Esophagus squamous epithelium (tissue), 4 donors: Measurements from ENCODE around the gene PDGFRB.

ENCODE experiments used
- POLR2A ChIP-seq, 4 donors: fragments of 450-650 bp; IDR thresholded peaks; one replicate each; pipeline ENCODE4 v1.6.1; 2017; ENCODE audit warnings: antibody characterized with exemption in 4 of 4, mild to moderate bottlenecking in 4 of 4, moderate library complexity in 3 of 4
- TF ChIP-seq, protein P1 (sequence below), 6 experiments: fragments of 450-650 bp in 4 of 6; fragments of 200-600 bp in 2 of 6; sonication (generic) in 2 of 6; IDR thresholded peaks; one replicate each; pipeline ENCODE4 v1.5.1; 2016 to 2019; ENCODE audit warnings: antibody characterized with exemption in 6 of 6, mild to moderate bottlenecking in 4 of 6, moderate library complexity in 4 of 6

DNA sequence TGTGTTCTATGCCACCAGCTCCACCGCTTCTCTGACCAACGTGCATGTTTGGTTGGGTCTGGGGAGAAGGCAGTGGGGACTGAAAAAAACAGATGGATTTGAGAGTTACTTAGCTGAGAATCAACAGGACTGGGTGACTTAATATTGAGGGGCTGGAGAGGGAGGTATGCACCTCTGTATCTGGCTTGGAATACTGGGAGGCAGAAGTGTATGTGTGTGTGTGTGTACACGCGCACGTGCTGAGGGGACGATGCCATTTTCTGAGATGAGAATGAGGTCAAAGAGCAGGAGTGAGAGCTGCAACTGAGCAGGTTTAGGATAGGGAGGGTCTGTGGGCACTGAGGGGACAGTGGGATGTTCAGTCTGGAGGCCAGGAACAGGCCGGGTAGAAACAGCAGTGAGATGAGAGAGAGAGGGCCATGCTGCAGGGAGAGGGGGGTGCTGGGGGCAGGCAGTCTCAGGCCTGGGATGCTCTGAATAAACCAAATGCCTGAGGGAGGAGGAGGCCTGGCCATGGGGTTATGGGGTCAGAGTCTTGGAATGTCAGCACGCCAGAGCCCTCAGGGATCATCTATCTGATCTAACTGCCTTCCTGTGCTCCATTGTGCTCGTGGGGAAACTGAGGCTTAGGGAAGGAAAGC lies 14.0 kb downstream of the PDGFRB start:
- TF ChIP-seq, protein P1, sequence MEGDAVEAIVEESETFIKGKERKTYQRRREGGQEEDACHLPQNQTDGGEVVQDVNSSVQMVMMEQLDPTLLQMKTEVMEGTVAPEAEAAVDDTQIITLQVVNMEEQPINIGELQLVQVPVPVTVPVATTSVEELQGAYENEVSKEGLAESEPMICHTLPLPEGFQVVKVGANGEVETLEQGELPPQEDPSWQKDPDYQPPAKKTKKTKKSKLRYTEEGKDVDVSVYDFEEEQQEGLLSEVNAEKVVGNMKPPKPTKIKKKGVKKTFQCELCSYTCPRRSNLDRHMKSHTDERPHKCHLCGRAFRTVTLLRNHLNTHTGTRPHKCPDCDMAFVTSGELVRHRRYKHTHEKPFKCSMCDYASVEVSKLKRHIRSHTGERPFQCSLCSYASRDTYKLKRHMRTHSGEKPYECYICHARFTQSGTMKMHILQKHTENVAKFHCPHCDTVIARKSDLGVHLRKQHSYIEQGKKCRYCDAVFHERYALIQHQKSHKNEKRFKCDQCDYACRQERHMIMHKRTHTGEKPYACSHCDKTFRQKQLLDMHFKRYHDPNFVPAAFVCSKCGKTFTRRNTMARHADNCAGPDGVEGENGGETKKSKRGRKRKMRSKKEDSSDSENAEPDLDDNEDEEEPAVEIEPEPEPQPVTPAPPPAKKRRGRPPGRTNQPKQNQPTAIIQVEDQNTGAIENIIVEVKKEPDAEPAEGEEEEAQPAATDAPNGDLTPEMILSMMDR (IDR thresholded peaks at IDR 0.05): no peak
- no peak for TF ChIP-seq POLR2A (IDR thresholded peaks at IDR 0.05)
